Measurements from ENCODE around the gene SCAMP4.

Gene SCAMP4

GRCh38 chr19:1905110-1905862 lies at the start of gene SCAMP4, which contains the start of gene ADAT3:
Gene SCAMP4 (plus strand): TSS chr19:1905399. CDS start chr19:1915020, 9,621 bp downstream.
Gene ADAT3 (plus strand): TSS chr19:1905399. CDS start chr19:1912048, 6,649 bp downstream.
- peak; percentile 93 to 97 (median 96) for DNase-seq

GRCh38 chr19:1855828-1856255 lies 49.4 kb upstream of the SCAMP4 start:
- peak in 5 of 6 experiments; percentile 35 to 59 (median 50) for DNase-seq

GRCh38 chr19:1856345-1856697 lies 48.9 kb upstream of the SCAMP4 start:
- peak in 2 of 6 experiments; percentile 42 to 46 for DNase-seq

GRCh38 chr19:1856698-1857603 lies 48.2 kb upstream of the SCAMP4 start:
- peak in 5 of 6 experiments; percentile 33 to 55 (median 42) for DNase-seq

- DNase-seq = no peak
Measured at GRCh38 chr19:1857648-1858326, 47.4 kb upstream of the SCAMP4 start.

- DNase-seq = peak in 1 of 6 experiments; percentile 9
Measured at GRCh38 chr19:1858412-1859081, 46.7 kb upstream of the SCAMP4 start.

- no peak for DNase-seq
Measured at GRCh38 chr19:1859331-1859781, 45.8 kb upstream of the SCAMP4 start.

- DNase-seq = peak; percentile 34 to 79 (median 72)
Measured at GRCh38 chr19:1860042-1860775, 45.0 kb upstream of the SCAMP4 start.

GRCh38 chr19:1860821-1861598 lies 44.2 kb upstream of the SCAMP4 start:
- DNase-seq = no peak

GRCh38 chr19:1861599-1862031 lies 43.6 kb upstream of the SCAMP4 start:
- no peak for DNase-seq

GRCh38 chr19:1862068-1862423 lies 43.2 kb upstream of the SCAMP4 start:
- no peak for DNase-seq

- DNase-seq = peak; percentile 45 to 71 (median 62)
Measured at GRCh38 chr19:1862424-1863327, 42.5 kb upstream of the SCAMP4 start.

GRCh38 chr19:1863328-1863637 lies 41.9 kb upstream of the SCAMP4 start, which contains the start of gene KLF16:
Gene KLF16 (minus strand): TSS chr19:1863579. CDS start chr19:1863497, 82 bp downstream.
- DNase-seq = no peak

- DNase-seq = peak; percentile 90 to 98 (median 92)
Measured at GRCh38 chr19:1863638-1864479, 41.3 kb upstream of the SCAMP4 start.

- peak in 3 of 6 experiments; percentile 36 to 50 (median 49) for DNase-seq
Measured at GRCh38 chr19:1864480-1865171, 40.6 kb upstream of the SCAMP4 start.

GRCh38 chr19:1865172-1866010 lies 39.8 kb upstream of the SCAMP4 start:
- DNase-seq = no peak

Data from stimulated activated naive CD4-positive, alpha-beta T cell (primary cell).